DOHH2 (cell line): Measurements from ENCODE around the gene PHF21B.

Experiments
- EZH2phosphoT487 ChIP-seq: fragments of 200-600 bp; sonication (generic); IDR thresholded peaks from 2 replicates; pipeline ENCODE4 v1.6.1; 2017; ENCODE audit warnings: borderline replicate concordance, mild to moderate bottlenecking, antibody characterized with exemption, low read length, moderate library complexity, mixed read lengths
- TF ChIP-seq, protein P1 (sequence below): fragments of 200-600 bp; sonication (generic); IDR thresholded peaks from one replicate; pipeline ENCODE4 v1.5.1; 2014; ENCODE audit warnings: antibody characterized with exemption, mild to moderate bottlenecking, low read depth, low read length; ENCODE audit not compliant: poor library complexity, severe bottlenecking

DNA sequence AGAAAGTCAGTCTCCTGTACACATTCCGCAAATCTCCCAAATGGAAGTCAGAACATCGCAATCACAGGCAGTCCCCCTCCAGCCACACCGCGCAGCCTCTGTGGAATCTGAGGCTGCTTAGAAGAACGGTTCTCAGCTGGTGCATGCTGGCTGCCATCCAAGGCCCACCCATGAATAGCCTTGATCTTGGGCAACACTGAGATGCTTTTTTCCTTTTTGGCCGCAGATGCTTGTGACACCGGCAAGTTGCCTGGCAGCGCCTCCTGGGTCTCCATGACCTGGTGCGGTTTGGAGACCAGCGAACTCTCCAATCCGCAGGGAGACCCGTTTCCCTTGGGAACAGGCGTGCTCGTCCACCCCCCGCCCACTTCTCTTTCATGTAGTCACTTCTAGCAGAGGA is 26.3 kb upstream of the PHF21B start:
- TF ChIP-seq, protein P1, sequence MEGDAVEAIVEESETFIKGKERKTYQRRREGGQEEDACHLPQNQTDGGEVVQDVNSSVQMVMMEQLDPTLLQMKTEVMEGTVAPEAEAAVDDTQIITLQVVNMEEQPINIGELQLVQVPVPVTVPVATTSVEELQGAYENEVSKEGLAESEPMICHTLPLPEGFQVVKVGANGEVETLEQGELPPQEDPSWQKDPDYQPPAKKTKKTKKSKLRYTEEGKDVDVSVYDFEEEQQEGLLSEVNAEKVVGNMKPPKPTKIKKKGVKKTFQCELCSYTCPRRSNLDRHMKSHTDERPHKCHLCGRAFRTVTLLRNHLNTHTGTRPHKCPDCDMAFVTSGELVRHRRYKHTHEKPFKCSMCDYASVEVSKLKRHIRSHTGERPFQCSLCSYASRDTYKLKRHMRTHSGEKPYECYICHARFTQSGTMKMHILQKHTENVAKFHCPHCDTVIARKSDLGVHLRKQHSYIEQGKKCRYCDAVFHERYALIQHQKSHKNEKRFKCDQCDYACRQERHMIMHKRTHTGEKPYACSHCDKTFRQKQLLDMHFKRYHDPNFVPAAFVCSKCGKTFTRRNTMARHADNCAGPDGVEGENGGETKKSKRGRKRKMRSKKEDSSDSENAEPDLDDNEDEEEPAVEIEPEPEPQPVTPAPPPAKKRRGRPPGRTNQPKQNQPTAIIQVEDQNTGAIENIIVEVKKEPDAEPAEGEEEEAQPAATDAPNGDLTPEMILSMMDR: no peak
- no peak for TF ChIP-seq EZH2phosphoT487
